WI38 (cell line): Measurements from ENCODE around the gene TNRC18.

ENCODE experiments used
- H3K4me3 ChIP-seq: 2 replicates; pipeline ENCODE4 v1.5.1; 2011; ENCODE audit warnings: low read depth, mild to moderate bottlenecking, control low read depth, low read length
- CTCF ChIP-seq: IDR thresholded peaks from 2 replicates; pipeline ENCODE4 v1.5.1; 2012; ENCODE audit warnings: low read depth, mild to moderate bottlenecking, control low read depth, low read length

Gene TNRC18

GRCh38 chr7:5380350-5381070 is 43.1 kb downstream of the TNRC18 start:
- no peak overlapping the region for H3K4me3 ChIP-seq
- TF ChIP-seq CTCF: no peak

- TF ChIP-seq CTCF: no peak
- no peak overlapping the region for H3K4me3 ChIP-seq
Observed at GRCh38 chr7:5379546-5379945, 44.1 kb downstream of the TNRC18 start.

- TF ChIP-seq CTCF: no peak
- no peak overlapping the region for H3K4me3 ChIP-seq
Observed at GRCh38 chr7:5377816-5378215, 45.8 kb downstream of the TNRC18 start.

- TF ChIP-seq CTCF: no peak
- H3K4me3 ChIP-seq: no peak overlapping the region
Observed at GRCh38 chr7:5377279-5377678, 46.4 kb downstream of the TNRC18 start.

- no peak for TF ChIP-seq CTCF
- no peak overlapping the region for H3K4me3 ChIP-seq
Observed at GRCh38 chr7:5375925-5376324, 47.7 kb downstream of the TNRC18 start.

GRCh38 chr7:5374464-5374863 is 49.2 kb downstream of the TNRC18 start:
- H3K4me3 ChIP-seq: no peak overlapping the region
- no peak for TF ChIP-seq CTCF

- no peak overlapping the region for H3K4me3 ChIP-seq
- no peak for TF ChIP-seq CTCF
Observed at GRCh38 chr7:5373300-5373699, 50.3 kb downstream of the TNRC18 start.
